ENCODE data around the gene BTBD2.
A peak's percentile ranks its signal among the peaks of the same experiment; 100 is the strongest.
"Not testable (repeated sequence)": the region's sequence is repeated elsewhere in the genome, so short reads cannot be mapped to it uniquely, and the experiment has no call there.

BTBD2 gene

DNA sequence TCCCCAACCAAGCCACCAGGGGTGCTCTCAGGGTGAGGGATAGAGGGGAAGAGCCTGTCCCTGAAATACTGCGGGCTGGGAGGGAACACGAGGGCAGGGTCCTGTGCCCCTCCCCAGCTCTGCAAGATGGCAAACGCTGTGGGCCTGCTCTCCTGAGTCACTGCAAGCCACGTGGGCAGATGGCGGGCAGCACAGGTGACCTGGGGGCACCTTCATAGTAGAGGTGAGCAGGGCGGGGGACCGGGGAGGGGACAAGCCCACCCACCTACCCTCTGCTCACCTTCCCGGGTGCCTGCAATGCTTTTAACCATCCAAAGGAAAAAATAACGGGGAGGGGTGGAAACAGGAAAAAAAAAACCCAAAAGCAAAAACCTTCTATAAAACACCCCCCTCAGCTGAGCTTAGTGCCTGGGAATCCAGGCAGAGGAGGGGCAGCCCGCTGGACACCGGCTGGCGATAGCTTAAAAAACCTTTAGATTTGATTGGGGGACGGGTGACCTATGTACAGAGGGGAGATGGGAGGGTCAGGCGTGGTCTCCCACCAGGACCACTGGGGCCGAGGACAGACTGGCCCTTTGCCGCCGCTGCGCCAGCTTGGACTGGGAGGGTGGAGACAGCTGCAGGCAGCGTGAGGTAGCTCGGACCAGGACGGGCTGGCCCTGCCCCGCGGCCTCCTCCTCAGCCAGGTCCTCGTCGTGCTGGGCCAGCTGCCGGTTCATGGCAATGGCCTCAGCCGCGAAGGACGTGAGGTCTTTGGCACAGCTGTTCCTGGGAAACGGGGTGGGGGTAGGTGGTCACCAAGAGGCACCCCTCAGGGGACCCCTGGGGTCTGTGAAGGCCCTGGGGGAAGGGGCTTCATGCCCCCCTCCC, 23.8 kb upstream of the BTBD2 start:
- DNase-seq: no peak

- DNase-seq: no peak
Observed at GRCh38 chr19:2038284-2039088, 23.0 kb upstream of the BTBD2 start.

DNA sequence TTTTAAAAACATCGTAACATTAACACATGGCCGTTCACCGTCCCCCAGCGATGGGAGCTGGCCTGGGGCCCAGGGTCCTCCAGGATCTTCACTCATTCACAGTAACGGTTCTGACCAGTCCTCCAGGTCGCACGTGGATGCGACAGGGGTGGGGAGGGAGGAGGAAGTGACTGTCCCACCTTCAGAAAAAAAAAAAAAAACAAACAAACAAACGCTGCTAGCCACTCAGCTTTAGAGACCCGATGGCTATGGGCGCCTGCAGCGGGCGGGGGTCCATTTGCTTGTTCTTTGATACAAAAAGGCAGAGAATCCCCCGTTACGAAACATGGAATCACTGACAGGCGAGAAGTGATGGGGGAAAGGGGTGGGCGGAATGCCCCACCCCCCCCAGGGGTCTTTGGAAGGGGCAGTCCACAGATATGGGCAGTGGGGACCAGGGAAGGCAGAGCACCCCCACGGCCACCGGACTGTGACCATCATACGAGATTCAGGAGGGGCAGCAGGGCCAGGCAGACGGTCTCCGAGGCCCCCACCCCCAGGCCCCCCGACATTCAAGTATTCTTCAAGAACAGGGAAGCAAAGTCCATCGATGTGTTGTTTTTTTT, 22.2 kb upstream of the BTBD2 start:
- no peak for DNase-seq

GRCh38 chr19:2036424-2036823, 20.9 kb upstream of the BTBD2 start:
- no peak for DNase-seq

GRCh38 chr19:2035590-2035991, 20.1 kb upstream of the BTBD2 start:
- DNase-seq: no peak

- peak; percentile 82 for DNase-seq
Observed at GRCh38 chr19:2034729-2035589, 19.4 kb upstream of the BTBD2 start.

DNA sequence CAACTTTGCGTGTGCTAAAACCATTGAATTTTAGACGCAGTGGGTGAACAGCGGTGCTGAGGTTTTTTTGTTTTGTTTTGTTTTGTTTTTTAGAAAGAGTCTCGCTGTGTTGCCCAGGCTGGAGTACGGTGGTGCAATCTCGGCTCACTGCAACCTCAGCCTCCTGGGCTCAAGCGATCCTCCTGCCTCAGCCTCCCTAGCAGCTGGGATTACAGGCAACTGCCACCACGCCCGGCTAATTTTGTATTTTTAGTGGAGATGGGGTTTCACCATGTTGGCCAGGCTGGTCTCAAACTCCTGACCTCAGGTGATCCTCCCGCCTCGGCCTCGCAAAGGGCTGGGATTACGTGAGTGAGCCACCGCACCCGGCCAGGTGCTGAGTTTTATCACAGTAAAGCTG, 18.7 kb upstream of the BTBD2 start:
- not testable (repeated sequence) for DNase-seq

GRCh38 chr19:2033825-2034159, 18.3 kb upstream of the BTBD2 start:
- DNase-seq: no peak

GRCh38 chr19:2033115-2033824, 17.8 kb upstream of the BTBD2 start:
- no peak for DNase-seq

GRCh38 chr19:2032296-2032941, 16.9 kb upstream of the BTBD2 start:
- no peak for DNase-seq

GRCh38 chr19:2027361-2027760, 11.8 kb upstream of the BTBD2 start:
- DNase-seq: no peak

GRCh38 chr19:2026770-2027169, 11.3 kb upstream of the BTBD2 start:
- DNase-seq: no peak

GRCh38 chr19:2022289-2022688, 6.8 kb upstream of the BTBD2 start:
- DNase-seq: no peak

GRCh38 chr19:2021453-2022140, 6.1 kb upstream of the BTBD2 start:
- DNase-seq: no peak

- no peak for DNase-seq
Observed at GRCh38 chr19:2018752-2019151, 3.2 kb upstream of the BTBD2 start.

DNA sequence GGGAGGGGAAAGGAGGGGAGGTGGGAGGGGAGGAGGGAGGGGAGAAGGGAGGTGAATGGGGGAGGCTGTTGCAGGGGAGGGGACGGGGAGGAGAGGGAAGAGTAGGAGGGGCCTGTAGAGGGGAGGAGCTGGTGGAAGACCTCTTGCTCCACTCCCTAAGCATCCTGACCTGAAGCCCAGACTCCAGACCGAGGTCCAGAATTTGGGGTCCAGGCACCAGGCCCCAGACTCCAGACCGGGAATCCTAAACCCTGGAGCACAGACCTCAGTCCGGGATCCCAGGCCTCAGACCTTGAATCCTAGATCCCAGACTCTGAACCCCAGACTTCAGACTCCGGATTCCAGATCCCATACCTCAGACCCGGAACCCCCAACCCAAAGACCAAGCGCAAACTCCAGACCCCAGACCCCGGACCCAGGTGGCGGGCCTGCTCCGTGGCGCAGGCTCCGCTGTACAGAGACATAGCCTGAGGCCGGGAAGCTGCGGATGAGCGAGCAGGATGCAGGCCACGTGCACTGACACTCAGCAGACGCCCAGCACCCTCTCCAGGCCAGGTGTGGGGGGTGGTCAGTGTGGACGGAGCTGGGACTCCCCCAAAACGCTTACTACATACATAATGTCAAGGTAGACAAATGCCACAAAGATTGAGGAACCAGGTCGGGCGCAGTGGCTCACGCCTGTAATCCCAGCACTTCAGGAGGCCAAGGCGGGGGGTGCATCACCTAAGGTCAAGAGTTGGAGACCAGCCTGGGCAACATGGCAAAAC, 710 bp upstream of the BTBD2 start:
- DNase-seq: peak; percentile 46

GRCh38 chr19:2014731-2015607, 545 bp downstream of the BTBD2 start:
- DNase-seq: no peak

GRCh38 chr19:2014131-2014571, 1.4 kb downstream of the BTBD2 start:
- no peak for DNase-seq

- DNase-seq: no peak
Observed at GRCh38 chr19:2013683-2013961, 1.9 kb downstream of the BTBD2 start.

Data from stimulated activated CD4-positive, alpha-beta T cell treated with anti-CD3 and anti-CD28 coated beads, Interleukin-1b, Interleukin-23, amount 100 ng/mL, for 48 hours (primary cell).